Progenitor cell of endocrine pancreas (in vitro differentiated cells): ENCODE measurements around the gene BLVRB. TPM values are rescaled to one million over a fixed set of nuclear protein-coding genes. Genes with fewer than 3 reads are reported as not detected.
"Not testable (repeated sequence)": the region's sequence is repeated elsewhere in the genome, so short reads cannot be mapped to it uniquely, and the experiment has no call there.

Experiments used
- DNase-seq: peaks from one replicate; pipeline ENCODE4 v3.0.0; 2021; ENCODE audit warnings: low spot score; ENCODE audit not compliant: unreplicated experiment
- H3K27ac Mint-ChIP-seq: 2 replicates; pipeline ENCODE4 v1.8.0; 2021; ENCODE audit warnings: mild to moderate bottlenecking, moderate library complexity, mixed read lengths
- H3K27me3 Mint-ChIP-seq: 2 replicates; pipeline ENCODE4 v1.8.0; 2021; ENCODE audit warnings: mixed read lengths
- H3K36me3 Mint-ChIP-seq: 2 replicates; pipeline ENCODE4 v1.8.0; 2022; ENCODE audit warnings: mixed read lengths; ENCODE audit not compliant: insufficient read depth
- H3K4me1 Mint-ChIP-seq: 2 replicates; pipeline ENCODE4 v1.8.0; 2021; ENCODE audit warnings: low read depth, mixed read lengths
- H3K4me3 Mint-ChIP-seq: 2 replicates; pipeline ENCODE4 v1.8.0; 2021; ENCODE audit warnings: low read depth, mild to moderate bottlenecking, moderate library complexity, mixed read lengths
- H3K9me3 Mint-ChIP-seq: 2 replicates; pipeline ENCODE4 v1.8.0; 2021; ENCODE audit warnings: low read depth, mixed read lengths
- CTCF ChIP-seq: fragments of 200-600 bp; sonication (generic); IDR thresholded peaks from one replicate; pipeline ENCODE4 v1.5.0; 2021; ENCODE audit warnings: antibody characterized with exemption, mild to moderate bottlenecking; ENCODE audit not compliant: unreplicated experiment
- total RNA-seq: library from RNA; stranded (reverse); gene quantifications from 2 replicates; pipeline ENCODE4 v1.2.1, GENCODE V29; 2021

Gene BLVRB
- total RNA-seq, 1 donor from 2014 or later = 14.0 TPM

- no peak for TF ChIP-seq CTCF
- peak overlapping the region; percentile 95 for H3K4me3 Mint-ChIP-seq
- no peaks in the 10 kb centered on the region for H3K9me3 Mint-ChIP-seq
- H3K27me3 Mint-ChIP-seq = no peaks in the 10 kb centered on the region
- DNase-seq = no peak
- peaks cover 7% of the 10 kb centered on the region for H3K36me3 Mint-ChIP-seq
- H3K27ac Mint-ChIP-seq = peak overlapping the region; percentile 97
- peaks cover 17% of the 10 kb centered on the region for H3K4me1 Mint-ChIP-seq
Measured at GRCh38 chr19:40442328-40443130, 23.0 kb downstream of the BLVRB start.

- no peak for DNase-seq
- H3K36me3 Mint-ChIP-seq = peaks cover 7% of the 10 kb centered on the region
- no peaks in the 10 kb centered on the region for H3K9me3 Mint-ChIP-seq
- peak overlapping the region; percentile 95 for H3K4me3 Mint-ChIP-seq
- no peaks in the 10 kb centered on the region for H3K27me3 Mint-ChIP-seq
- no peak for TF ChIP-seq CTCF
- H3K4me1 Mint-ChIP-seq = peaks cover 17% of the 10 kb centered on the region
- peak overlapping the region; percentile 97 for H3K27ac Mint-ChIP-seq
Measured at GRCh38 chr19:40441719-40442253, 23.8 kb downstream of the BLVRB start.

- H3K27ac Mint-ChIP-seq = peak overlapping the region; percentile 83
- no peaks in the 10 kb centered on the region for H3K27me3 Mint-ChIP-seq
- H3K36me3 Mint-ChIP-seq = peaks cover 7% of the 10 kb centered on the region
Measured at GRCh38 chr19:40438284-40438683, 27.3 kb downstream of the BLVRB start.

GRCh38 chr19:40433391-40434216 is 31.9 kb downstream of the BLVRB start:
- TF ChIP-seq CTCF = no peak

More at GRCh38 chr19:40438284-40438683, 27.3 kb downstream of the BLVRB start:
- DNase-seq = no peak
- TF ChIP-seq CTCF = no peak
- no peak overlapping the region for H3K4me3 Mint-ChIP-seq
- peaks cover 17% of the 10 kb centered on the region for H3K4me1 Mint-ChIP-seq
- peaks cover 3% of the 10 kb centered on the region for H3K9me3 Mint-ChIP-seq

GRCh38 chr19:40432760-40433159 is 32.8 kb downstream of the BLVRB start:
- peak overlapping the region; percentile 99 for H3K27ac Mint-ChIP-seq
- not testable (repeated sequence) for H3K4me1 Mint-ChIP-seq, H3K27me3 Mint-ChIP-seq, H3K36me3 Mint-ChIP-seq, DNase-seq, H3K9me3 Mint-ChIP-seq
- peak overlapping the region; percentile 73 for H3K4me3 Mint-ChIP-seq

More at GRCh38 chr19:40433391-40434216, 31.9 kb downstream of the BLVRB start:
- peak overlapping the region; percentile 73 for H3K4me3 Mint-ChIP-seq
- no peaks in the 10 kb centered on the region for H3K36me3 Mint-ChIP-seq
- H3K27me3 Mint-ChIP-seq = no peaks in the 10 kb centered on the region
- H3K9me3 Mint-ChIP-seq = peaks cover 3% of the 10 kb centered on the region
- H3K4me1 Mint-ChIP-seq = peaks cover 9% of the 10 kb centered on the region
- DNase-seq = peak; percentile 49
- peak overlapping the region; percentile 99 for H3K27ac Mint-ChIP-seq
